WTC11 (cell line): ENCODE results near the gene MMP21. TPM values are rescaled to one million over a fixed set of nuclear protein-coding genes. Genes with fewer than 3 reads are reported as not detected.

Experiments
- AR ChIP-seq: fragments of 250-450 bp; sonication (Bioruptor Pico); IDR thresholded peaks from 2 replicates; pipeline ENCODE4 v1.9.0; 2021; ENCODE audit warnings: mild to moderate bottlenecking
- ARID4B ChIP-seq: sonication (generic); formaldehyde crosslinking; IDR thresholded peaks from 2 replicates; pipeline ENCODE4 v1.8.0; 2023; ENCODE audit warnings: missing genetic modification reagents, mild to moderate bottlenecking, borderline replicate concordance
- ATF1 ChIP-seq: sonication (generic); formaldehyde crosslinking; IDR thresholded peaks from 2 replicates; pipeline ENCODE4 v1.8.1; 2023; ENCODE audit warnings: mild to moderate bottlenecking, moderate library complexity, missing genetic modification reagents
- CDX4 ChIP-seq: fragments of 250-450 bp; sonication (Bioruptor Pico); IDR thresholded peaks from 2 replicates; pipeline ENCODE4 v1.9.0; 2021; ENCODE audit warnings: moderate library complexity, mild to moderate bottlenecking, inconsistent platforms, borderline replicate concordance
- E2F1 ChIP-seq: sonication (generic); formaldehyde crosslinking; IDR thresholded peaks from 2 replicates; pipeline ENCODE4 v1.8.0; 2022; ENCODE audit warnings: mild to moderate bottlenecking, missing genetic modification reagents
- FOXK1 ChIP-seq: sonication (generic); formaldehyde crosslinking; IDR thresholded peaks from 2 replicates; pipeline ENCODE4 v1.8.0; 2022; ENCODE audit warnings: mild to moderate bottlenecking, moderate library complexity, missing genetic modification reagents
- NFATC4 ChIP-seq: fragments of 250-450 bp; sonication (Bioruptor Pico); IDR thresholded peaks from 2 replicates; pipeline ENCODE4 v1.9.0; 2021; ENCODE audit warnings: mild to moderate bottlenecking
- NFYB ChIP-seq: sonication (generic); formaldehyde crosslinking; conservative IDR thresholded peaks from 2 replicates; pipeline ENCODE4 v1.8.0; 2022; ENCODE audit warnings: low read depth, missing genetic modification reagents
- NR3C1 ChIP-seq: sonication (generic); formaldehyde crosslinking; conservative IDR thresholded peaks from 2 replicates; pipeline ENCODE4 v1.8.1; 2023; ENCODE audit warnings: low read depth, mild to moderate bottlenecking, missing genetic modification reagents
- PRDM15 ChIP-seq: sonication (generic); formaldehyde crosslinking; IDR thresholded peaks from 2 replicates; pipeline ENCODE4 v1.8.0; 2022; ENCODE audit warnings: missing genetic modification reagents
- RORB ChIP-seq: fragments of 250-450 bp; sonication (Bioruptor Pico); IDR thresholded peaks from 2 replicates; pipeline ENCODE4 v1.9.0; 2021; ENCODE audit warnings: mild to moderate bottlenecking
- SOX15 ChIP-seq: fragments of 250-450 bp; sonication (Bioruptor Pico); IDR thresholded peaks from 2 replicates; pipeline ENCODE4 v1.9.0; 2021; ENCODE audit warnings: mild to moderate bottlenecking
- SP1 ChIP-seq: sonication (generic); formaldehyde crosslinking; conservative IDR thresholded peaks from 2 replicates; pipeline ENCODE4 v1.8.1; 2022; ENCODE audit warnings: missing genetic modification reagents
- TEAD1 ChIP-seq: sonication (generic); formaldehyde crosslinking; IDR thresholded peaks from 2 replicates; pipeline ENCODE4 v1.8.0; 2022; ENCODE audit warnings: mild to moderate bottlenecking, missing genetic modification reagents
- ZBTB43 ChIP-seq: sonication (generic); formaldehyde crosslinking; IDR thresholded peaks from 2 replicates; pipeline ENCODE4 v1.8.1; 2023; ENCODE audit warnings: mild to moderate bottlenecking, missing genetic modification reagents
- ZNF138 ChIP-seq: sonication (generic); formaldehyde crosslinking; conservative IDR thresholded peaks from 2 replicates; pipeline ENCODE4 v1.8.1; 2022; ENCODE audit warnings: mild to moderate bottlenecking, moderate library complexity, missing genetic modification reagents
- ZNF281 ChIP-seq: sonication (generic); formaldehyde crosslinking; IDR thresholded peaks from 2 replicates; pipeline ENCODE4 v1.8.0; 2023; ENCODE audit warnings: mild to moderate bottlenecking, missing genetic modification reagents
- ZNF425 ChIP-seq: fragments of 250-450 bp; sonication (Bioruptor Pico); conservative IDR thresholded peaks from 2 replicates; pipeline ENCODE4 v1.9.0; 2021; ENCODE audit warnings: mild to moderate bottlenecking
- total RNA-seq: library from RNA; stranded (reverse); gene quantifications from 3 replicates; pipeline ENCODE4 v1.2.3, GENCODE V29; 2021

The MMP21 gene
- total RNA-seq, 1 experiment from 2014 or later = not detected

GRCh38 chr10:125822878-125823662 is 47.4 kb upstream of the MMP21 start, which contains the start of the genes BCCIP and UROS (continued):
- TF ChIP-seq CDX4 (CRISPR knock-in tag) (no peak), SP1 (CRISPR knock-in tag) (peak; percentile 45), ZNF425 (CRISPR knock-in tag) (no peak), E2F1 (CRISPR knock-in tag) (no peak), NR3C1 (peak; percentile 81; the same call in 1 of the 2 replicates), ZNF138 (CRISPR knock-in tag) (0 out of 2 replicates have a peak, but pooled peaks have one; percentile 48), NFYB (CRISPR knock-in tag) (no peak), SOX15 (CRISPR knock-in tag) (no peak), NFATC4 (CRISPR knock-in tag) (no peak), ZNF281 (CRISPR knock-in tag) (no peak), ARID4B (0 out of 2 replicates have a peak, but pooled peaks have one; percentile 70), RORB (CRISPR knock-in tag) (no peak), TEAD1 (CRISPR knock-in tag) (0 out of 2 replicates have a peak, but pooled peaks have one; percentile 21), ATF1 (CRISPR knock-in tag) (no peak), PRDM15 (no peak), ZBTB43 (CRISPR knock-in tag) (no peak), AR (CRISPR knock-in tag) (no peak), FOXK1 (CRISPR knock-in tag) (peak; percentile 75)
